ENCODE data around the gene MED27. TPM values are rescaled to one million over a fixed set of nuclear protein-coding genes. Genes with fewer than 3 reads are reported as not detected.

Gene MED27
- total RNA-seq, 1 donor from 2014 or later, result 24.1 TPM

GRCh38 chr9:131848570-131849160, 231.0 kb downstream of the MED27 start:
- no peak for TF ChIP-seq CTCF (IDR thresholded peaks at IDR 0.05)
- Mint-ChIP-seq H3K9me3 (ENCODE audit: unreplicated experiment) (no peaks in the 10 kb centered on the region), H3K4me1 (ENCODE audit: unreplicated experiment) (no peaks in the 10 kb centered on the region), H3K4me3 (ENCODE audit: unreplicated experiment) (no peak overlapping the region), H3K27ac (ENCODE audit: unreplicated experiment) (no peak overlapping the region), H3K27me3 (ENCODE audit: unreplicated experiment) (peaks cover 3% of the 10 kb centered on the region), H3K36me3 (ENCODE audit: unreplicated experiment) (no peaks in the 10 kb centered on the region)
- no peak for DNase-seq (ENCODE audit: extremely low spot score, unreplicated experiment)

- Mint-ChIP-seq H3K27me3 (ENCODE audit: unreplicated experiment) (peaks cover 6% of the 10 kb centered on the region), H3K4me1 (ENCODE audit: unreplicated experiment) (no peaks in the 10 kb centered on the region), H3K4me3 (ENCODE audit: unreplicated experiment) (no peak overlapping the region), H3K27ac (ENCODE audit: unreplicated experiment) (no peak overlapping the region), H3K9me3 (ENCODE audit: unreplicated experiment) (no peaks in the 10 kb centered on the region), H3K36me3 (ENCODE audit: unreplicated experiment) (no peaks in the 10 kb centered on the region)
- DNase-seq (ENCODE audit: extremely low spot score, unreplicated experiment), result no peak
- TF ChIP-seq CTCF (IDR thresholded peaks at IDR 0.05), result no peak
Observed at GRCh38 chr9:131847665-131848354, 231.9 kb downstream of the MED27 start.

- H3K36me3 Mint-ChIP-seq (ENCODE audit: unreplicated experiment), result no peaks in the 10 kb centered on the region
- H3K4me1 Mint-ChIP-seq (ENCODE audit: unreplicated experiment), result no peaks in the 10 kb centered on the region
- DNase-seq (ENCODE audit: extremely low spot score, unreplicated experiment), result no peak
- H3K27me3 Mint-ChIP-seq (ENCODE audit: unreplicated experiment), result peaks cover 6% of the 10 kb centered on the region
- H3K4me3 Mint-ChIP-seq (ENCODE audit: unreplicated experiment), result no peak overlapping the region
- no peak overlapping the region for H3K27ac Mint-ChIP-seq (ENCODE audit: unreplicated experiment)
- TF ChIP-seq CTCF (IDR thresholded peaks at IDR 0.05), result no peak
- no peaks in the 10 kb centered on the region for H3K9me3 Mint-ChIP-seq (ENCODE audit: unreplicated experiment)
Observed at GRCh38 chr9:131845305-131846298, 234.1 kb downstream of the MED27 start.

- Mint-ChIP-seq H3K36me3 (ENCODE audit: unreplicated experiment) (no peaks in the 10 kb centered on the region), H3K27ac (ENCODE audit: unreplicated experiment) (no peak overlapping the region), H3K4me3 (ENCODE audit: unreplicated experiment) (no peak overlapping the region), H3K27me3 (ENCODE audit: unreplicated experiment) (peaks cover 6% of the 10 kb centered on the region), H3K4me1 (ENCODE audit: unreplicated experiment) (peaks cover 4% of the 10 kb centered on the region), H3K9me3 (ENCODE audit: unreplicated experiment) (no peaks in the 10 kb centered on the region)
- TF ChIP-seq CTCF (IDR thresholded peaks at IDR 0.05), result no peak
- no peak for DNase-seq (ENCODE audit: extremely low spot score, unreplicated experiment)
Observed at GRCh38 chr9:131844745-131845118, 234.9 kb downstream of the MED27 start.

All from osteocyte (in vitro differentiated cells).